Astrocyte (in vitro differentiated cells and primary cell): ENCODE measurements around the gene RPL26.

Experiments
- CTCF ChIP-seq: IDR thresholded peaks from 2 replicates; pipeline ENCODE4 v1.5.1; 2011; ENCODE audit warnings: low read depth, mild to moderate bottlenecking, inconsistent platforms, low read length, moderate library complexity; ENCODE audit not compliant: insufficient read depth
- EZH2 ChIP-seq: IDR thresholded peaks from 2 replicates; pipeline ENCODE4 v1.6.1; 2012; ENCODE audit warnings: mild to moderate bottlenecking, low read length, inconsistent platforms; ENCODE audit not compliant: insufficient read depth

- TF ChIP-seq CTCF (no peak), EZH2 (no peak)
Observed at GRCh38 chr17:8397636-8398035, 14.6 kb upstream of the RPL26 start, which contains the start of gene RNF222.
